HCT116 (cell line): ENCODE data around the gene LRRC46. TPM values are rescaled to one million over a fixed set of nuclear protein-coding genes. Genes with fewer than 3 reads are reported as not detected.

ENCODE experiments used
- ATAC-seq: fragments of 200-7000 bp; cut with Tn5 transposase; 2 replicates; pipeline ENCODE4 v1.9.1; 2020; ENCODE audit warnings: mild to moderate bottlenecking, moderate library complexity
- BruUV-seq: library from RNA; stranded (reverse); fragments of 400-500 nt; replicated peaks from 2 replicates; lab custom pipeline; 2021; lab: Mats Ljungman, UMichigan
- CTCF ChIA-PET: fragments of 300-600 bp; sonication (Branson Sonifier 250); formaldehyde crosslinking; loops from one replicate; lab custom pipeline; 2021; ENCODE audit warnings: antibody characterized with exemption; lab: Charles Lee
- POLR2A ChIA-PET: fragments of 300-600, 350-600 bp; sonication (Branson Sonifier 250); formaldehyde crosslinking; loops from one replicate; lab custom pipeline; 2021; ENCODE audit warnings: antibody characterized with exemption; lab: Charles Lee
- RAD21 ChIA-PET, 2 experiments: fragments of 300-600 bp; sonication (Branson Sonifier 250); formaldehyde crosslinking; loops; one replicate each; lab custom pipeline; 2023; ENCODE audit warnings: low total read pairs in 2 of 2; ENCODE audit not compliant: uncharacterized antibody in 2 of 2, unreplicated experiment in 2 of 2, low non-redundant PET in 1 of 2; lab: Charles Lee
- DNase-seq: peaks from one replicate; pipeline ENCODE4 v3.0.0-alpha.2; 2010; ENCODE audit warnings: low read depth, low spot score
- H2AFZ ChIP-seq: fragments of 200-600 bp; shearing (Covaris generic), sonication (generic); 2 replicates; pipeline ENCODE4 v1.6.1; 2017; ENCODE audit warnings: low read depth, mixed run types, mixed read lengths, antibody characterized with exemption, low read length; ENCODE audit not compliant: poor library complexity, severe bottlenecking
- H3K27ac ChIP-seq: 2 replicates; pipeline ENCODE4 v1.5.1; 2012; ENCODE audit warnings: low read depth, low read length
- H3K27me3 ChIP-seq: fragments of 200-600 bp; sonication (generic); 2 replicates; pipeline ENCODE4 v1.6.1; 2016; ENCODE audit warnings: mixed run types, low read length, mixed read lengths; ENCODE audit not compliant: insufficient read depth
- H3K36me3 ChIP-seq, 2 experiments: fragments of 200-500 bp in 1 of 2; fragments of 200-600 bp in 1 of 2; sonication (Bioruptor generic) in 1 of 2; sonication (generic) in 1 of 2; 2 replicates each; pipeline versions ENCODE4 v1.5.1 to v1.6.1; 2014 to 2016; ENCODE audit warnings: low read length in 2 of 2, inconsistent platforms in 1 of 2, mixed read lengths in 1 of 2, mixed run types in 1 of 2; ENCODE audit not compliant: insufficient read depth in 2 of 2, control insufficient read depth in 1 of 2
- H3K4me1 ChIP-seq, 2 experiments: fragments of 200-600 bp in 1 of 2; sonication (generic) in 1 of 2; 2 replicates each; pipeline versions ENCODE4 v1.5.1 to v1.6.1; 2012 to 2017; ENCODE audit warnings: low read length in 2 of 2, inconsistent platforms in 1 of 2, mild to moderate bottlenecking in 1 of 2, mixed read lengths in 1 of 2, mixed run types in 1 of 2, moderate library complexity in 1 of 2; ENCODE audit not compliant: insufficient read depth in 2 of 2, control insufficient read depth in 1 of 2
- H3K4me2 ChIP-seq: fragments of 200-600 bp; sonication (generic); 2 replicates; pipeline ENCODE4 v1.6.1; 2017; ENCODE audit warnings: mixed run types, low read length, mixed read lengths
- H3K4me3 ChIP-seq, 2 experiments: fragments of 200-600 bp in 1 of 2; sonication (generic) in 1 of 2; replicated peaks in 1 of 2; 2 replicates each; pipeline ENCODE4 v1.5.1; 2011 to 2016; ENCODE audit warnings: low read length in 2 of 2, control low read depth in 1 of 2, low read depth in 1 of 2, mild to moderate bottlenecking in 1 of 2, mixed read lengths in 1 of 2, mixed run types in 1 of 2
- H3K79me2 ChIP-seq: fragments of 200-600 bp; sonication (generic); 2 replicates; pipeline ENCODE4 v1.6.1; 2017; ENCODE audit warnings: mild to moderate bottlenecking, mixed run types, low read length, moderate library complexity, mixed read lengths; ENCODE audit not compliant: insufficient read depth
- H3K9ac ChIP-seq: fragments of 200-600 bp; sonication (generic); 2 replicates; pipeline ENCODE4 v1.6.1; 2016; ENCODE audit warnings: low read length, mixed read lengths
- H3K9me2 ChIP-seq: fragments of 200-600 bp; sonication (generic), shearing (Covaris generic); 2 replicates; pipeline ENCODE4 v1.6.1; 2017; ENCODE audit warnings: mixed run types, mild to moderate bottlenecking, moderate library complexity; ENCODE audit not compliant: insufficient read depth
- H3K9me3 ChIP-seq, 2 experiments: fragments of 200-500 bp in 1 of 2; fragments of 200-600 bp in 1 of 2; sonication (Bioruptor generic) in 1 of 2; sonication (generic) in 1 of 2; 2 replicates each; pipeline ENCODE4 v1.6.1; 2014 to 2017; ENCODE audit warnings: low read length in 2 of 2, mixed read lengths in 2 of 2, inconsistent platforms in 1 of 2, low read depth in 1 of 2, mild to moderate bottlenecking in 1 of 2, mixed run types in 1 of 2, moderate library complexity in 1 of 2; ENCODE audit not compliant: control insufficient read depth in 1 of 2, insufficient read depth in 1 of 2
- H4K20me1 ChIP-seq: fragments of 200-600 bp; sonication (generic), shearing (Covaris generic); 2 replicates; pipeline ENCODE4 v1.6.1; 2017; ENCODE audit warnings: mixed run types, mild to moderate bottlenecking, moderate library complexity; ENCODE audit not compliant: insufficient read depth
- EZH2phosphoT487 ChIP-seq: fragments of 200-600 bp; IDR thresholded peaks from 2 replicates; pipeline ENCODE4 v1.6.1; 2018; ENCODE audit warnings: antibody characterized with exemption, borderline replicate concordance
- FOSL1 ChIP-seq: IDR thresholded peaks from 2 replicates; pipeline ENCODE4 v1.6.1; 2012; ENCODE audit warnings: low read depth
- JUND ChIP-seq: IDR thresholded peaks from 2 replicates; pipeline ENCODE4 v1.6.1; 2012
- RAD21 ChIP-seq: IDR thresholded peaks from 2 replicates; pipeline ENCODE4 v1.6.1; 2012; ENCODE audit warnings: low read depth, mild to moderate bottlenecking
- REST ChIP-seq: IDR thresholded peaks from 2 replicates; pipeline ENCODE4 v1.6.1; 2012; ENCODE audit warnings: low read depth
- ZNF274 ChIP-seq: fragments of 200-500 bp; sonication (Bioruptor generic); IDR thresholded peaks from 2 replicates; pipeline ENCODE4 v1.6.1; 2014; ENCODE audit warnings: mild to moderate bottlenecking, low read depth, low read length, inconsistent platforms
- intact Hi-C: fragments of 100-400 bp; cut with micrococcal nuclease; formaldehyde crosslinking; loops from 2 replicates; pipeline ENCODE4 v1.10.0; 2022
- total RNA-seq: library from RNA; stranded (reverse); gene quantifications from one replicate; pipeline ENCODE4 v1.2.1, GENCODE V29; 2021; ENCODE audit not compliant: unreplicated experiment

Gene LRRC46
- total RNA-seq, 1 experiment from 2014 or later, result 0.76 TPM

GRCh38 chr17:47883589-47884426, 52.3 kb downstream of the LRRC46 start:
- intact Hi-C loops, result no loop called here
- H3K4me3 ChIP-seq, result no peak overlapping the region
- CTCF ChIA-PET, result interaction anchor here (2.3 to 3.5 kb wide), 3 partner anchors 40 to 42 kb away, joined by 7 to 26 read pairs (median 26); partner anchors contain the start of gene SCRN2
- H3K36me3 ChIP-seq, result no peaks in the 10 kb centered on the region
- no peak for DNase-seq
- peaks cover 0 to 32% of the 10 kb centered on the region in 2 experiments; a peak in 2 of 4 replicates for H3K4me1 ChIP-seq
- H4K20me1 ChIP-seq, result no peaks in the 10 kb centered on the region
- H3K79me2 ChIP-seq, result no peaks in the 10 kb centered on the region
- TF ChIP-seq JUND (no peak), RAD21 (no peak), EZH2phosphoT487 (no peak), FOSL1 (no peak), REST (no peak), ZNF274 (no peak)
- H3K27me3 ChIP-seq, result no peaks in the 10 kb centered on the region
- no peaks in the 10 kb centered on the region for H3K9me2 ChIP-seq
- no peak for ATAC-seq
- H2AFZ ChIP-seq, result no peak overlapping the region
- POLR2A ChIA-PET, result interaction anchor here (1.0 to 3.6 kb wide), 3 partner anchors 12 to 33 kb away, joined by 3 to 19 read pairs (median 3); partner anchors contain the start of genes SP2 and SP6
- no TSS peak for BruUV-seq
- H3K9me3 ChIP-seq, result no peaks in the 10 kb centered on the region
- no peak overlapping the region for H3K9ac ChIP-seq
- H3K4me2 ChIP-seq, result no peak overlapping the region
- no peak overlapping the region for H3K27ac ChIP-seq
- RAD21 ChIA-PET, result interaction anchor here in 1 of 2 experiments (1.2 kb wide), 1 partner anchor 43 kb away, joined by 3 read pairs; the partner anchor contains the start of gene SCRN2
